Activated CD8-positive, alpha-beta memory T cell treated with anti-CD3 and anti-CD28 coated beads, Interleukin-2, amount 50 U/mL, for 24 hours (primary cell): ENCODE measurements around the gene VSIR.

Experiments used
- DNase-seq: peaks from one replicate; pipeline ENCODE4 v3.0.0-alpha.2; 2020; ENCODE audit errors: extremely low read depth

VSIR gene

GRCh38 chr10:71763352-71764127 lies 9.8 kb downstream of the VSIR start:
- no peak for DNase-seq

GRCh38 chr10:71762324-71762723 lies 11.0 kb downstream of the VSIR start:
- DNase-seq: no peak

- DNase-seq: no peak
Measured at GRCh38 chr10:71761541-71762113, 11.7 kb downstream of the VSIR start.

- no peak for DNase-seq
Measured at GRCh38 chr10:71761105-71761511, 12.2 kb downstream of the VSIR start.

GRCh38 chr10:71757399-71757922 lies 15.9 kb downstream of the VSIR start:
- no peak for DNase-seq

- DNase-seq: no peak
Measured at GRCh38 chr10:71756311-71757191, 16.8 kb downstream of the VSIR start.

- no peak for DNase-seq
Measured at GRCh38 chr10:71755179-71755879, 18.0 kb downstream of the VSIR start.

GRCh38 chr10:71754562-71754961 lies 18.8 kb downstream of the VSIR start:
- no peak for DNase-seq

- no peak for DNase-seq
Measured at GRCh38 chr10:71753960-71754505, 19.3 kb downstream of the VSIR start.

GRCh38 chr10:71753091-71753959 lies 20.0 kb downstream of the VSIR start:
- no peak for DNase-seq

- no peak for DNase-seq
Measured at GRCh38 chr10:71752391-71753090, 20.8 kb downstream of the VSIR start.

GRCh38 chr10:71751515-71752224 lies 21.6 kb downstream of the VSIR start:
- DNase-seq: no peak

GRCh38 chr10:71750986-71751385 lies 22.3 kb downstream of the VSIR start:
- DNase-seq: no peak

- no peak for DNase-seq
Measured at GRCh38 chr10:71750124-71750841, 23.0 kb downstream of the VSIR start.

- no peak for DNase-seq
Measured at GRCh38 chr10:71749396-71749795, 23.9 kb downstream of the VSIR start.

GRCh38 chr10:71748671-71749191 lies 24.6 kb downstream of the VSIR start:
- no peak for DNase-seq

GRCh38 chr10:71747551-71748523 lies 25.5 kb downstream of the VSIR start:
- no peak for DNase-seq
